GM21737 (cell line): Measurements from ENCODE around the gene CAP2.
"Not testable (repeated sequence)": the region's sequence is repeated elsewhere in the genome, so short reads cannot be mapped to it uniquely, and the experiment has no call there.

Experiments used
- ATAC-seq: cut with Tn5 transposase; IDR thresholded peaks from one replicate; pipeline ENCODE4 v1.9.1; 2021; ENCODE audit warnings: mild to moderate bottlenecking, moderate library complexity; ENCODE audit not compliant: unreplicated experiment

The CAP2 gene

GRCh38 chr6:17439243-17439993, 46.0 kb downstream of the CAP2 start:
- no peak for ATAC-seq

- not testable (repeated sequence) for ATAC-seq
Observed at GRCh38 chr6:17440811-17441210, 47.4 kb downstream of the CAP2 start.

GRCh38 chr6:17442196-17442595, 48.8 kb downstream of the CAP2 start:
- ATAC-seq: no peak

- ATAC-seq: no peak
Observed at GRCh38 chr6:17446713-17447112, 53.3 kb downstream of the CAP2 start.

- ATAC-seq: no peak
Observed at GRCh38 chr6:17448165-17448564, 54.8 kb downstream of the CAP2 start.

- ATAC-seq: no peak
Observed at GRCh38 chr6:17450397-17450796, 57.0 kb downstream of the CAP2 start.

GRCh38 chr6:17450832-17451231, 57.4 kb downstream of the CAP2 start:
- ATAC-seq: no peak

GRCh38 chr6:17452096-17452495, 58.7 kb downstream of the CAP2 start:
- no peak for ATAC-seq

GRCh38 chr6:17454316-17455005, 61.1 kb downstream of the CAP2 start:
- ATAC-seq: no peak

- ATAC-seq: no peak
Observed at GRCh38 chr6:17455919-17456318, 62.5 kb downstream of the CAP2 start.

- ATAC-seq: no peak
Observed at GRCh38 chr6:17456711-17457110, 63.3 kb downstream of the CAP2 start.

- ATAC-seq: no peak
Observed at GRCh38 chr6:17457405-17457804, 64.0 kb downstream of the CAP2 start.

GRCh38 chr6:17457956-17458355, 64.6 kb downstream of the CAP2 start:
- ATAC-seq: no peak

- ATAC-seq: no peak
Observed at GRCh38 chr6:17458966-17459365, 65.6 kb downstream of the CAP2 start.

GRCh38 chr6:17460862-17461261, 67.5 kb downstream of the CAP2 start:
- ATAC-seq: no peak

- ATAC-seq: no peak
Observed at GRCh38 chr6:17466147-17466546, 72.8 kb downstream of the CAP2 start.

- no peak for ATAC-seq
Observed at GRCh38 chr6:17466707-17467106, 73.3 kb downstream of the CAP2 start.

GRCh38 chr6:17469006-17469832, 75.8 kb downstream of the CAP2 start:
- no peak for ATAC-seq

- ATAC-seq: no peak
Observed at GRCh38 chr6:17470202-17470937, 77.0 kb downstream of the CAP2 start.

- no peak for ATAC-seq
Observed at GRCh38 chr6:17470938-17471327, 77.5 kb downstream of the CAP2 start.

- ATAC-seq: no peak
Observed at GRCh38 chr6:17472653-17473183, 79.3 kb downstream of the CAP2 start.
